T-helper 2 cell treated with Interferon-gamma antibody and Interleukin-4, amounts not matched to agents 5 μg/mL and 100 μg/mL, for 36 hours (primary cell): ENCODE results near the gene KCNJ6.

Experiments
- DNase-seq: peaks from one replicate; pipeline ENCODE4 v3.0.0; 2021; ENCODE audit warnings: low spot score
- H3K27ac Mint-ChIP-seq: one replicate; pipeline ENCODE4 v1.8.0; 2021; ENCODE audit warnings: mild to moderate bottlenecking, mixed read lengths
- H3K27me3 Mint-ChIP-seq: one replicate; pipeline ENCODE4 v1.8.0; 2021; ENCODE audit warnings: low read depth, mixed read lengths
- H3K36me3 Mint-ChIP-seq: one replicate; pipeline ENCODE4 v1.8.0; 2021; ENCODE audit warnings: low read depth, mixed read lengths
- H3K4me1 Mint-ChIP-seq: one replicate; pipeline ENCODE4 v1.8.0; 2021; ENCODE audit warnings: low read depth, mixed read lengths
- H3K4me3 Mint-ChIP-seq: one replicate; pipeline ENCODE4 v1.8.0; 2022; ENCODE audit warnings: mild to moderate bottlenecking, moderate library complexity, mixed read lengths
- H3K9me3 Mint-ChIP-seq: one replicate; pipeline ENCODE4 v1.8.0; 2021; ENCODE audit warnings: mixed read lengths

Gene KCNJ6

DNA sequence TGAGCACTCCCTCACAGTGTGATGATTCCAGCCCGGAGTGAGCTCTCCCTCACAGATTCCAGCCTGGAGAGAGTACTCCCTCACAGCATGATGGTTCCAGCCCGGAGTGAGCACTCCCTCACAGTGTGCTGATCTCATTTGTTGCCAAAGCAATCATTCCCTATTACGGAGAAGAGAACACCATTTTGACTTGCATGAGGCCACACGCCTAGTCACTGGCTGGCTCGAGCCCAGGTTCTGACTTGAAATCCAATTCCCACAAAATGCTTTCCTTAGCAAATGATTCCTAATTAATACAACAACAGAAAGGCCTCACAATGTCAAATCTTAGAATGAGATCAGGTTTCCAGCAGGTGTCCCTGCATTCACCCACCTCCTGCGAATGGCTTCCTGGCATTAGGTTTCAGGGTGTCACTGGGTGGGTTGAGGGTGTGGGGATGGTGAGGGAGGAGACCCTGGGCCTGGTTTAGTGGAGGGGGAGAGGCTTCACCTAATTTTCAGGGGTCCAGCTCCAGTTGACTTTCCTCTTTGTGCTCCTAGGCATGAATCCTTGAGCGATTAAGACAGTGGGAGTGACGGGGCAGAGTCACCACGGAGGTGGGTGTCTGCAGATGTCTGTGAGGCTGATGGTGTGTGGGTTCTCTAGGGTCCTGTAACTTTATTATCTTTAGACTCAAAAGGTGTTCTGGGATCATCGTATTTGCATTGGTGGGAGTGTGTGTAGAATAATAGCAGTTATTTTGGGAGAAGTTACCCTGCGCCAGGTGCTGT lies 158.5 kb downstream of the KCNJ6 start:
- Mint-ChIP-seq H3K36me3 (no peaks in the 10 kb centered on the region), H3K27me3 (no peaks in the 10 kb centered on the region), H3K9me3 (no peaks in the 10 kb centered on the region), H3K4me1 (no peaks in the 10 kb centered on the region), H3K4me3 (no peak overlapping the region), H3K27ac (no peak overlapping the region)
- no peak for DNase-seq

DNA sequence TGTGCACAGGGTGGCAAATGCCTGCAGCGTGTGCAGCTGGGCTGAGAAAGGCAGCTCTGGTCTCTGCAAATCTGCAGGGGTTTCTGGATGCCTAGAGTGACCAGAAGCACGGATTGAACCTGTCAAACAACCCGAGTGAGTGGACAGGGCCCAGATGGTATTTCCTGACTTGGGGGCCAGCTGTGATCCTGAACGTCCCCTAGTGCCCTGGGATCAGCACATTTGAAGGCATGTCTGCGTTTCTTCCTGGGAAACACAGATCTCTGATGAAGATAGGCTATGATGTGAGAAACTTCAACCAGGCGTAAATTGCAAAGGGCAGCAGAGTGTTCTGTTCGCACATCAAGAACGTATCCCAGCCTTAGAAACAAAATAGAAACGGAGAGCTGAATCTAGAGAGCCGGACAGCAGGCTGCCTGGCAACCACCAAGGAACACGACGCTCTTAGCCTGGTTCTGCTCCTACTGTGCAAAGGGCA lies 163.1 kb downstream of the KCNJ6 start:
- Mint-ChIP-seq H3K27ac (no peak overlapping the region), H3K9me3 (no peaks in the 10 kb centered on the region), H3K36me3 (no peaks in the 10 kb centered on the region), H3K4me1 (no peaks in the 10 kb centered on the region), H3K27me3 (no peaks in the 10 kb centered on the region), H3K4me3 (no peak overlapping the region)
- no peak for DNase-seq

DNA sequence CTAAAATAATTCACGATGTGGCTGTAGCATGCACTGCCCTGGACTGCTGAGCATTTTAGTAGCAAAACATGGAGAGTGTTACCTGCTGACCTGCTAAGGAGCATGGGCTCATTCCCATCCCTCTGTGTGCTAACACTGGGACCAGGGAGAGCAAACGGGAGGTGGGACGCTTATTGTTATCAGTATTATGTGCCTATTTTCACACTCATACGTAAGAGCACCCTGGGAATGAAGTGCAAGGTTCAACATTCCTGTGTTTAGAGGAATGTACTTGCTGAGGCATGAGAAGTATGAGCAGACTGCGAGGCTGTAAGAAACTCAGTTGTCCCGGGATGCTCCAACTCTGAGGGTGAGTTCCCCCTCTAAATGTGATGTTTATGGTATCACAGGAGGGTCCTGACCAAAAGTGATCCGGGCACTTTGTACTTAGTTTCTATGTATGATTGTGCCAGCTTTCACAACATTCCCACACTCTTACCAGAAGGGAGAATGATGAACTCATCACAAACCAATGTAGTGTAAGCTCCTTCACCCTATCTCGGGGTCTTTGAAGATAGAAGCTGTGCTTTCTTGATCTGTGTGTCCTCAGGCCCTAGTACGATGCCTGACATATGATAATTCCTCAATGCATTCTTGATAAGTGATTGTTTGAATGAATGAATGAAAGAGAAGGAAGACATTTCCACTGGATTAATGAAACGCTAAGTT lies 164.8 kb downstream of the KCNJ6 start:
- H3K27me3 Mint-ChIP-seq, result no peaks in the 10 kb centered on the region
- no peaks in the 10 kb centered on the region for H3K36me3 Mint-ChIP-seq
- no peaks in the 10 kb centered on the region for H3K4me1 Mint-ChIP-seq
- no peak for DNase-seq
- no peaks in the 10 kb centered on the region for H3K9me3 Mint-ChIP-seq
- H3K4me3 Mint-ChIP-seq, result no peak overlapping the region
- H3K27ac Mint-ChIP-seq, result no peak overlapping the region

DNA sequence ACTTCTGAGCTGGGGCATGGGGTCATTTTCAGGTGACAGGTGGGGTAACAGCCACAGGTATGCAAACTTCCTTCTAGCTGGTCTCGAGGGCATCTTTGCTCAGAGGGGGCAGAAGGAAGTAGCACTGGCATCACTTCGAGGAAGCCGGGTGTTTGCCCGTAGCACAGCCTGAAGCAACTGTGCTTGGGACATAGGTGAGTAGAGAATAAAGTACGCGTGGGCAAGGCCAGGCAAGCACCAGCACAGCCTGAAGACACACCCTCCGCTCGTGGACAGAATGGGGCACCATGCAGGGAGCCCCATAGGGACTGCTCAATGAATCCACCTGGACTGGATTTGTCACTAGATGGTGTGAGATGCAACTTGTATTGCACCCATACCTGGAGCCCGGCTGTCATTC lies 167.1 kb downstream of the KCNJ6 start:
- no peak overlapping the region for H3K27ac Mint-ChIP-seq
- no peaks in the 10 kb centered on the region for H3K4me1 Mint-ChIP-seq
- no peak overlapping the region for H3K4me3 Mint-ChIP-seq

DNA sequence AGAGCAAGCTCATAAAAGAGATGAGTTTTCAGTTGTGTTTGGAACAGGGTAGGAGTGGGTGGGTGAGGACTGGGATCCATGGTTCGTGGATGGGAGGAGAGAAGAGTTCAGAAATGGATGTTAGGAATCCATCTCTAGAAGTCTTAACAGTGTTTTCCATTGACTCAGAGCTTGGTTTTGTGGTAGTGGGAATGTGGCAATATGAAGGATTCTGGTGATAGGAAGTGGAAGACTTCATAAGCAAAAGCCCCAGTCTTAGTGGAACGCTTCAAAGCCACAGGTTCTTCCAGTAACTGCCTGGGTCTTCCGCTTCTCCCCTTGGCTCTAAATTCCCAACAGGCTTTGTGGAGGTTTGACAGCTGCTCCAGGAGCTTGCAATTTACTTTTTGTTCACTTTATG lies 167.9 kb downstream of the KCNJ6 start:
- H3K4me1 Mint-ChIP-seq, result no peaks in the 10 kb centered on the region
- H3K27me3 Mint-ChIP-seq, result no peaks in the 10 kb centered on the region
- H3K9me3 Mint-ChIP-seq, result no peaks in the 10 kb centered on the region
- no peak overlapping the region for H3K4me3 Mint-ChIP-seq
- no peaks in the 10 kb centered on the region for H3K36me3 Mint-ChIP-seq
- DNase-seq, result no peak
- H3K27ac Mint-ChIP-seq, result no peak overlapping the region

More for the DNA sequence above, 167.1 kb downstream of the KCNJ6 start:
- H3K36me3 Mint-ChIP-seq, result no peaks in the 10 kb centered on the region
- no peaks in the 10 kb centered on the region for H3K27me3 Mint-ChIP-seq
- H3K9me3 Mint-ChIP-seq, result no peaks in the 10 kb centered on the region
- DNase-seq, result no peak

DNA sequence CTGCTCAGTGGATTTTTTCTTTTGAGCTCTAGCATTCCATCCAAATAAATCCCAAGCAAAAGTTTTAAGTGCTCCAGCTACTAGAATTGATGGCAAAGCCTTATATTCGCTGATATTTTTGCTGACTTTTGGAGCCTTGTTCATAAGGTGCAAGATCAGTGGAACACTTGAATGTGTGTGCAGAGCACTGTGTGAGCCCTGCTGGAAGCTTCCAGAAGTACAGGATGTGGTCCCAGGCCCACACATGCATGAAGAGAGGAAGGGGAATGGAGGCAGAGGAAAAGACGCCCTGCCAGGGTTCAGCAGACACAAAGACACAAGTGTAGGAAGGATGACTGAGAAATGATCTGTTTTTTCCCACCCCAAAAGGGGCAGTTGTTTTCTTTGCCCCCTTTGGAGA lies 169.4 kb downstream of the KCNJ6 start:
- Mint-ChIP-seq H3K9me3 (no peaks in the 10 kb centered on the region), H3K27me3 (no peaks in the 10 kb centered on the region), H3K4me1 (no peaks in the 10 kb centered on the region), H3K36me3 (no peaks in the 10 kb centered on the region), H3K4me3 (no peak overlapping the region), H3K27ac (no peak overlapping the region)
- DNase-seq, result no peak

DNA sequence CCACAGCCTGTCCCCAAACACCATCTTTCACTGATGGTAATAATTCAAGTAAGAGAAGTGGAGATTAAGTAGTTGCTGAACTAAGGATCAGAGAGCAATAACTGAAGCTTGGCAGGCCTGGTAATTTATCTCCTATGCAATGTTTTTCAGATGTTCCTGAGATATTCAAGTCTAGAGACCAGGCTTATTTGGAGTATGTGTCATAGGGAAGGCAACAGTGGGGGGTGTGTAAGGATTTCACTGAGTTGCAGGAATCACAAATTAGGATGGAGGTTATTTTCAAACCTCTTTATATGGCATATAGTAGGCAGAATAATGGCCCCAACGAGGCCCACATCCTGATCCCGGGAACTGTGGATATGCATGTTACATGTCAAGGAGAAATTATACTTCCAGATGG lies 171.7 kb downstream of the KCNJ6 start:
- Mint-ChIP-seq H3K36me3 (no peaks in the 10 kb centered on the region), H3K4me1 (no peaks in the 10 kb centered on the region), H3K27ac (no peak overlapping the region), H3K4me3 (no peak overlapping the region), H3K27me3 (peaks cover 7% of the 10 kb centered on the region), H3K9me3 (no peaks in the 10 kb centered on the region)
- DNase-seq, result no peak

DNA sequence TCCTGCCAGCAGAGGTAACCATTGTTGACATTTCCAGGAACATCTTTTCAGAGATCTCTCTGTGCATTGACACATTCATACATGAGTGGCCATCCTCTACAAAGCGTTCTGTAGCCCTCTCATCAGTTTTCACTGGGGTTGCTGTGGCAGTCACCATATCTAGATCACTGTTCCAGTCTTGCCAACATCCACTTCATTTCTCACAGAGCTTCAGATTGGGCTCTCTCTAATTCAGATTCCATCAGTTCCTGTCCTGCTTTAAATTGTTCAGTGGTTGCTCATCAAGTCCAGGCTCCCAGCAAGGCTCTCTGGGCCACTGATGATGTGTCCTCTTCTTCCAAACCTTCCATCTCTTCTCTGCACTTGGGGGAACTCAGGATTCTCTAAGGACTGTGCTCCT lies 173.7 kb downstream of the KCNJ6 start:
- no peaks in the 10 kb centered on the region for H3K9me3 Mint-ChIP-seq
- peaks cover 8% of the 10 kb centered on the region for H3K27me3 Mint-ChIP-seq
- H3K4me1 Mint-ChIP-seq, result no peaks in the 10 kb centered on the region
- no peak overlapping the region for H3K4me3 Mint-ChIP-seq
- DNase-seq, result no peak
- H3K36me3 Mint-ChIP-seq, result no peaks in the 10 kb centered on the region
- no peak overlapping the region for H3K27ac Mint-ChIP-seq

DNA sequence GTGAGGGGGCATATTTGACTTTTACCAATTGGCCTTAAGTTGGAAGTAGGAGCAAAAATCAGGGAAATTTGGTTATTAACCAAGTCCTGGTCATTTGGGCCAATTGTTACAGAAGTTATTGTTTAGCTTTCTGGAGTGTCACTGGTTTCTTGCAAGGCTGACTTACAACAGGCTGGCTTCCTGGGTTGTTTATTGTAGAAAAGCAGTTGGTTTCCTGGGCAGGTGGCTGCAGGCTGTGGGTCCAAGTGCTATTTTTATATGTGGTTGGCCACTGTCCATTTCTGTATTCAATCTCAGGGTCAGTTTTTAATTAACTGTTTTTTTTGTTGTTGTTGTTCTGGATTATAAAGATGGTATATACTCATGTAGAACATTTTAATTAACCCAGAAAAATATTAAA lies 174.1 kb downstream of the KCNJ6 start:
- H3K27me3 Mint-ChIP-seq, result peaks cover 8% of the 10 kb centered on the region
- no peaks in the 10 kb centered on the region for H3K36me3 Mint-ChIP-seq
- no peak overlapping the region for H3K4me3 Mint-ChIP-seq
- no peaks in the 10 kb centered on the region for H3K9me3 Mint-ChIP-seq
- no peak for DNase-seq
- no peaks in the 10 kb centered on the region for H3K4me1 Mint-ChIP-seq
- no peak overlapping the region for H3K27ac Mint-ChIP-seq

DNA sequence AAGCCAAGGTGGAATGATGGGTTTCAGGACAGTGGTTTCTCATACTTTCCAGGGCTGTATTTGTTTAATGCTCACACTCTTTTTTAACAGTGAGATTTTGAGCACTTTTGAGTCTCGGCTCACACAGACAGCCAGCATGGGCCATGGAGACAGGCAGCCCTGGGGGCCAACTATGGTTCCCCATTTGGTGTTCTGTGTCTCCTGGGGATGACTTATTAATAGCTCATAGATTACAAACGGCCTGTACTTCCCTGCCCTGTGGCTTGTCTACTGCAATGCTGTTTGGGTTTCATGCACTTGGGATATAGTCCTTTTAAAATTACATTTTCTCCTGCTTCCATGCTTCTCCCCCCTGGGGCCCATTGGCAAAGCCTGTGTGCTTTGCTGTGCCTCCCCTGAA lies 178.3 kb downstream of the KCNJ6 start:
- no peak overlapping the region for H3K27ac Mint-ChIP-seq
- no peaks in the 10 kb centered on the region for H3K9me3 Mint-ChIP-seq
- no peaks in the 10 kb centered on the region for H3K4me1 Mint-ChIP-seq
- no peaks in the 10 kb centered on the region for H3K36me3 Mint-ChIP-seq
- H3K4me3 Mint-ChIP-seq, result no peak overlapping the region
- DNase-seq, result no peak
- H3K27me3 Mint-ChIP-seq, result peaks cover 8% of the 10 kb centered on the region

DNA sequence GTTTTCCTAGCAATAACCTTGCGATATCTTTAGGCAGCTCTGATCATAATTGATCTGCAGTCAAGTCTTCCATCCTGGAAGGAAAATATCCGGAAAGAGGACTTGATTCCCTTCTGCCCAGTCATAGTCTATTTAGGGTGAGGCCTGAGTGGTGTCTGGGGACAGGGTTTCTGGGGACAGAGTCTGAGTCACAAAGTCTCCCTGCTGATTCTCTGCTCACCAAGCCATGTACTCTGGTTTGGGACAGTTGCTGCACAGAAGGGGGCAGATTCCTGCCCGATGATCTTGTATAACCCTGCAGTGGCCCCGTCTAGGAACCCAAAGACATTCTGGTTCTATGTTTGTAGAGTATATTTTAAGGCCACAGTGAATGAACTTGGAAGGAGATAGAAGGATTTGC lies 178.8 kb downstream of the KCNJ6 start:
- H3K4me1 Mint-ChIP-seq, result no peaks in the 10 kb centered on the region
- no peak overlapping the region for H3K4me3 Mint-ChIP-seq
- H3K27ac Mint-ChIP-seq, result no peak overlapping the region
- peaks cover 8% of the 10 kb centered on the region for H3K27me3 Mint-ChIP-seq
- no peaks in the 10 kb centered on the region for H3K9me3 Mint-ChIP-seq
- DNase-seq, result no peak
- H3K36me3 Mint-ChIP-seq, result no peaks in the 10 kb centered on the region

DNA sequence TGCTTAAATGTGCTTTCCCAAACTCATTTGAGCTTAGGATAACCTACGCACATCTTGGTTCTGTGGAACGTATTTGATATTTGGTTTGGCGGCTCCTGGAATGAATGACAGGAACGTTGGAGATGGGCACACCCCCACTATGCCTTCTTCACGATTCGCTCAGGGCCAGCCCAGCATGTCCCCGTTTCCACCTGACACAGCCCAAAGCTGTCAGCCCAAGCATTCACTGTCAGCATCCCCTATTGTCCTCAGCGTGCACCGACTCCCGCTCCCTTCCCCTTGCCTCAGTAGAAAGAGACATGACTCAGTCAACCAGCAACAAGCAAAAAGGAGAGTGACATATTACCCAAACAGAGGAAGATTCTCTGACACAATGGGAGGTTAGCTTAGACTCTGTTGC lies 181.4 kb downstream of the KCNJ6 start:
- no peaks in the 10 kb centered on the region for H3K9me3 Mint-ChIP-seq

DNA sequence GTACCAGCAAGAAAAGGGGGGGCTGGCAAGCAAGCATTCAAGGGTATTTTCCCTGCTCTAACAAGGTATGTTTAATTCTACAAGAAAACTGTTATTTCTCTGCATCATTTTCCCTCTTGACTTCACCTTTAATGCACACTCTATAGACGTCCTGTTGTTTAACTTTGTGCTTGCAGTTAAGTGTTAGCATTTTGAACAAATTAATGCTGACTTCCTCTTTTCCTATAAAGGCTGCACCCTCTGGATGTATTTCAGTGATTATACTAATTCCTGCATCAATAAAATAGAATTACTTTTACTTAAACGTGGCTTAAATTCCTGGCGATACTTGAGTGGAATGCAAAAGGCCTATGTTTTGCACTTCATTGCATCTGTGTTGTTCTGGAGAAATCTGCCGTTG lies 183.3 kb downstream of the KCNJ6 start:
- DNase-seq, result no peak
- H3K4me3 Mint-ChIP-seq, result no peak overlapping the region
- no peak overlapping the region for H3K27ac Mint-ChIP-seq
- H3K36me3 Mint-ChIP-seq, result no peaks in the 10 kb centered on the region
- H3K4me1 Mint-ChIP-seq, result no peaks in the 10 kb centered on the region
- no peaks in the 10 kb centered on the region for H3K9me3 Mint-ChIP-seq
- no peaks in the 10 kb centered on the region for H3K27me3 Mint-ChIP-seq

More for the DNA sequence above, 181.4 kb downstream of the KCNJ6 start:
- no peak overlapping the region for H3K4me3 Mint-ChIP-seq
- DNase-seq, result no peak
- peaks cover 2% of the 10 kb centered on the region for H3K27me3 Mint-ChIP-seq
- H3K36me3 Mint-ChIP-seq, result no peaks in the 10 kb centered on the region
- H3K4me1 Mint-ChIP-seq, result no peaks in the 10 kb centered on the region
- H3K27ac Mint-ChIP-seq, result no peak overlapping the region

DNA sequence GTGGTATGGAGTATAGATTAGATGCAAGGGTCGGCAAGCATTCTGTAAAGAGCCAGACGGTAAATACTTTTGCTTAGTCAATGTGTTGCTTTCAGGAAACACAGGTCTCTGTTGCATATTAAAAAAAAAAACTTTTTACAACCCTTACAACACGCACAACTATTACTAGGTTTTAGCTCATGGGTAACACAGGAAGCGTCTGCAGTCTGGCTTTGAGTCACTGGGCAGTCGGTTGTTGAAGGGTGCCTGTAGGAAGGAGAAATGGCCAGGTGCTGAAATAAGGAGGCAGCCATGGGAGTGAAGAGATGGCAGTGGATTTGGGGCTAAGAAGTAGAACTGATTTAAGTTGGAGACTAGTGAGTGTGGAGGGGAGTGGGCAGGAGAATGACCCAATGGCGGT lies 192.1 kb downstream of the KCNJ6 start:
- H3K9me3 Mint-ChIP-seq, result no peaks in the 10 kb centered on the region
- H3K4me3 Mint-ChIP-seq, result no peak overlapping the region
- H3K36me3 Mint-ChIP-seq, result no peaks in the 10 kb centered on the region
- H3K27me3 Mint-ChIP-seq, result peaks cover 6% of the 10 kb centered on the region
- H3K27ac Mint-ChIP-seq, result no peak overlapping the region
- no peaks in the 10 kb centered on the region for H3K4me1 Mint-ChIP-seq
- DNase-seq, result no peak
